Peyer's patch (tissue), 4 donors: Measurements from ENCODE around the gene CECR2. TPM values are rescaled to one million over a fixed set of nuclear protein-coding genes. Genes with fewer than 3 reads are reported as not detected.

ENCODE experiments used
- DNase-seq, 3 donors: peaks; one replicate each; pipeline ENCODE4 v3.0.0-alpha.2; 2017 to 2019
- H3K27ac ChIP-seq, 4 donors: fragments of 200-600 bp; sonication (generic); one replicate each; pipeline ENCODE4 v1.5.1; 2016 to 2019
- H3K27me3 ChIP-seq, 2 donors: fragments of 200-600 bp; sonication (generic); one replicate each; pipeline ENCODE4 v1.5.1; 2019
- H3K36me3 ChIP-seq, 3 donors: fragments of 200-600 bp; sonication (generic); one replicate each; pipeline ENCODE4 v1.5.1; 2016 to 2019
- H3K4me1 ChIP-seq, 4 donors: fragments of 200-600 bp; sonication (generic); one replicate each; pipeline ENCODE4 v1.5.1; 2016 to 2019
- H3K4me3 ChIP-seq, 4 donors: fragments of 200-600 bp; sonication (generic); 1 replicate in 3 of 4; 2 replicates in 1 of 4; pipeline ENCODE4 v1.5.1; 2016 to 2019; ENCODE audit warnings: mild to moderate bottlenecking in 1 of 4
- H3K9me3 ChIP-seq, 4 donors: fragments of 200-600 bp; sonication (generic); one replicate each; pipeline ENCODE4 v1.5.1; 2016 to 2019; ENCODE audit warnings: mild to moderate bottlenecking in 1 of 4
- CTCF ChIP-seq, 6 experiments: fragments of 450-650 bp in 4 of 6; fragments of 200-600 bp in 2 of 6; sonication (generic) in 1 of 6; IDR thresholded peaks; one replicate each; pipeline ENCODE4 v1.5.1; 2017 to 2019; ENCODE audit warnings: antibody characterized with exemption in 6 of 6, mild to moderate bottlenecking in 3 of 6, moderate library complexity in 1 of 6
- POLR2A ChIP-seq, 2 donors: fragments of 450-650 bp; IDR thresholded peaks; one replicate each; pipeline ENCODE4 v1.5.1; 2017; ENCODE audit warnings: antibody characterized with exemption in 2 of 2, mild to moderate bottlenecking in 2 of 2, moderate library complexity in 2 of 2
- total RNA-seq, 4 donors: library from RNA; depleted of rRNA; stranded (reverse); fragments of >200 nt; gene quantifications; one replicate each; pipeline ENCODE4 v1.1.0, GENCODE V29; 2016

The CECR2 gene
- total RNA-seq, 4 donors from 2014 or later = 0.18 to 5.0 (median 0.69) TPM

- no peak for DNase-seq
- no peaks in the 10 kb centered on the region for H3K27me3 ChIP-seq
- TF ChIP-seq POLR2A (IDR thresholded peaks at IDR 0.05) (no peak), CTCF (IDR thresholded peaks at IDR 0.05) (no peak)
- H3K4me1 ChIP-seq = no peaks in the 10 kb centered on the region
- H3K27ac ChIP-seq = no peak overlapping the region
- H3K36me3 ChIP-seq = no peaks in the 10 kb centered on the region
- H3K4me3 ChIP-seq = no peak overlapping the region
- no peaks in the 10 kb centered on the region for H3K9me3 ChIP-seq
Observed at GRCh38 chr22:17489101-17489500, 119.8 kb downstream of the CECR2 start.

GRCh38 chr22:17491090-17491640, 121.9 kb downstream of the CECR2 start:
- Histone ChIP-seq H3K36me3 (no peaks in the 10 kb centered on the region), H3K27me3 (no peaks in the 10 kb centered on the region), H3K4me1 (no peaks in the 10 kb centered on the region), H3K9me3 (no peaks in the 10 kb centered on the region), H3K27ac (no peak overlapping the region), H3K4me3 (no peak overlapping the region)
- TF ChIP-seq POLR2A (IDR thresholded peaks at IDR 0.05) = no peak
- TF ChIP-seq CTCF (IDR thresholded peaks at IDR 0.05) = no peak
- DNase-seq = no peak

GRCh38 chr22:17492247-17492646, 123.0 kb downstream of the CECR2 start:
- DNase-seq = no peak
- Histone ChIP-seq H3K27me3 (no peaks in the 10 kb centered on the region), H3K36me3 (no peaks in the 10 kb centered on the region), H3K9me3 (no peaks in the 10 kb centered on the region), H3K4me3 (no peak overlapping the region), H3K4me1 (no peaks in the 10 kb centered on the region), H3K27ac (no peak overlapping the region)
- TF ChIP-seq CTCF (IDR thresholded peaks at IDR 0.05) (no peak), POLR2A (IDR thresholded peaks at IDR 0.05) (no peak)

- Histone ChIP-seq H3K27me3 (no peaks in the 10 kb centered on the region), H3K9me3 (no peaks in the 10 kb centered on the region), H3K36me3 (no peaks in the 10 kb centered on the region), H3K27ac (no peak overlapping the region), H3K4me3 (no peak overlapping the region), H3K4me1 (no peaks in the 10 kb centered on the region)
- DNase-seq = no peak
- TF ChIP-seq POLR2A (IDR thresholded peaks at IDR 0.05) (no peak), CTCF (IDR thresholded peaks at IDR 0.05) (no peak)
Observed at GRCh38 chr22:17493419-17493981, 124.2 kb downstream of the CECR2 start.

- H3K9me3 ChIP-seq = no peaks in the 10 kb centered on the region
- TF ChIP-seq CTCF (IDR thresholded peaks at IDR 0.05) (no peak), POLR2A (IDR thresholded peaks at IDR 0.05) (no peak)
- no peaks in the 10 kb centered on the region for H3K4me1 ChIP-seq
- no peaks in the 10 kb centered on the region for H3K36me3 ChIP-seq
- DNase-seq = no peak
- H3K27me3 ChIP-seq = no peaks in the 10 kb centered on the region
- H3K4me3 ChIP-seq = no peak overlapping the region
- no peak overlapping the region for H3K27ac ChIP-seq
Observed at GRCh38 chr22:17496841-17497240, 127.6 kb downstream of the CECR2 start.
